UCSD-AML1 (cell line): ENCODE measurements around the gene CHRND.

ENCODE experiments used
- DNase-seq: peaks from one replicate; lab custom pipeline; 2025; ENCODE audit not compliant: unreplicated experiment; lab: John Stamatoyannopoulos, UW

Gene CHRND

GRCh38 chr2:232502911-232503808 lies 22.8 kb upstream of the CHRND start:
- DNase-seq: no peak

GRCh38 chr2:232503809-232504323 lies 22.1 kb upstream of the CHRND start:
- no peak for DNase-seq

- no peak for DNase-seq
These were observed 21.5 kb upstream of the CHRND start for GRCh38 chr2:232504438-232504837.

GRCh38 chr2:232505856-232506255 lies 20.1 kb upstream of the CHRND start:
- no peak for DNase-seq

GRCh38 chr2:232506709-232507108 lies 19.3 kb upstream of the CHRND start:
- no peak for DNase-seq

DNA sequence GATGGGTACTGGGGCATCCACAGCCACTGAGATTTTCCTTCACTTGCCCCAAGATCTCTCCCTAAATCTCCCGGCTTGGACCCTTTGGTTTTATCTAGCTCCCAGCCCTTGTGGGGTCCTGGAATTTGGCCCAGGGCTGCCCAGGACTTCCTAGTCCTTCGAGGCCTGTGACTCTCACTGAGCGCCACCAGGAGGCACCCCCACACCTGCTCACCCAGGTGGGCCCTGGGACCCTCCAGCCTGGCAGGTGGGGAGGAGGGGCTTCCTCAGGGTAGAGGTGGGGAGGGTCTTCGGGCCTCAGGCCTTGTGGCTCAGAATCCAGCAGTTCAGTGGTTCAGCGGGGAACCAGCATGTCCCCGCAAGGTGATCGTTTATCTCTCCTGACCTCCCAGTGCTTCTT lies 17.7 kb upstream of the CHRND start:
- DNase-seq: no peak

- no peak for DNase-seq
These were observed 14.5 kb upstream of the CHRND start for GRCh38 chr2:232511336-232511890.

DNA sequence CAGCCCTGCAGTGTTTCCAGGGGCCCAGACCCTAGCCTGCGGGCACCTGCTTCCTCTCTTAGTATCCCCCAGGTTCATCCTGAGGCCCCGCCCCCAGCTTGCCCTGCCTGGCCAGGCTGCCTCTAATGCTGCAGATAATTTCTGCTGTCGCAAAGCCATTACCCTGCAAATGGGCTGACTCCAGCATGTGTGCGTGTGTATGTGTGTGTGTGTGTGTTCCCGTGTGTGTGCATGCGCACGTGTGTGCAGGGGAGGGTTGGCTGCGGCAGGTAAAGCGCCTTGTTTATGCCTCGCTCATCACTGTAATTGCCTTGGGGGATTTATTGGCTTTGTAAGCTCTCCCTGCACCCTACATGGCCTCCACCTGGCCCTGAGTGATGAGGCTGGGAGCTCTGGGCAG lies 13.4 kb upstream of the CHRND start:
- DNase-seq: no peak

GRCh38 chr2:232513353-232513752 lies 12.6 kb upstream of the CHRND start:
- no peak for DNase-seq

DNA sequence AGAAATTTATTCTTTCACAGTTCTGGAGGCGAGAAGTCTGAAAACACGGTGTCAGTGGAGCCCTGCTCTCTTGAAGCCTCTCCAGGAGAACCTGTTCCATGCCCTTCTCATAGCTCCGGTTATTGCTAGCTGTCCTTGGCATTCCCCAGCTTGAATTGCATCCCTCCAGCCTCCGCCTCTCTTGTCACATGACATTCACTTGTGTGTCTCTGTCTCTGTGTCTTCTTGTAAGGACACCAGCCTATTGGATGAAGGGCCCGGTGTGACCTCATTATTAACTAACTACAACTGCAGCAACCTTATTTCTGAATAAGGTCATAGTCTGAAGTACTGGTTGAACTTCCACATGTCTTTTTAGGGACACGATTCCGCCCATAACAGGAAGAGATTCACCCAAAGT lies 10.3 kb upstream of the CHRND start:
- DNase-seq: no peak

- DNase-seq: no peak
These were observed 9.4 kb upstream of the CHRND start for GRCh38 chr2:232516551-232516950.

- no peak for DNase-seq
These were observed 7.1 kb upstream of the CHRND start for GRCh38 chr2:232518844-232519243.

GRCh38 chr2:232519581-232520438 lies 6.2 kb upstream of the CHRND start, which contains the start of gene PRSS56:
TSS of gene PRSS56 (plus strand) at chr2:232520388. CDS start at chr2:232520599, 211 bp downstream.
- no peak for DNase-seq

GRCh38 chr2:232520489-232520888 lies 5.5 kb upstream of the CHRND start:
- DNase-seq: no peak

DNA sequence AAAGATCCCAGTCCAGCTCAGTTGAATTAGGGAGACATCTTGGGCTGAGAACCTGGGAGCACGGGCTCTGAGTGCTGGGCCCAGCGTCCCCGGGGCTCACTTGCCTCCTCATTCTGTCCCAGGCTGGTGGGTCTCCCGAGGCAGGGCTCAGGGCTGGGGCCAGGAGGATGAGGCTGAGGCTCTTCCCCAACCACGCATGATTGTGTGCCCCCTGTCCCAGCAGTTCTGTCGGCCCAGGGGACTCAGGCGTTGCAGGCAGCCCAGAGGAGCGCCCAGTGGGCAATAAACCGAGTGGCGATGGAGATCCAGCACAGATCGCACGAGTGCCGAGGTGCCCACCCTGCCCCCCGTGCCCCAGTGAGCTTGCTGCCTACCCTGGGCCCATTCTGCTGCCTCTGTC lies 4.9 kb upstream of the CHRND start:
- DNase-seq: no peak

DNA sequence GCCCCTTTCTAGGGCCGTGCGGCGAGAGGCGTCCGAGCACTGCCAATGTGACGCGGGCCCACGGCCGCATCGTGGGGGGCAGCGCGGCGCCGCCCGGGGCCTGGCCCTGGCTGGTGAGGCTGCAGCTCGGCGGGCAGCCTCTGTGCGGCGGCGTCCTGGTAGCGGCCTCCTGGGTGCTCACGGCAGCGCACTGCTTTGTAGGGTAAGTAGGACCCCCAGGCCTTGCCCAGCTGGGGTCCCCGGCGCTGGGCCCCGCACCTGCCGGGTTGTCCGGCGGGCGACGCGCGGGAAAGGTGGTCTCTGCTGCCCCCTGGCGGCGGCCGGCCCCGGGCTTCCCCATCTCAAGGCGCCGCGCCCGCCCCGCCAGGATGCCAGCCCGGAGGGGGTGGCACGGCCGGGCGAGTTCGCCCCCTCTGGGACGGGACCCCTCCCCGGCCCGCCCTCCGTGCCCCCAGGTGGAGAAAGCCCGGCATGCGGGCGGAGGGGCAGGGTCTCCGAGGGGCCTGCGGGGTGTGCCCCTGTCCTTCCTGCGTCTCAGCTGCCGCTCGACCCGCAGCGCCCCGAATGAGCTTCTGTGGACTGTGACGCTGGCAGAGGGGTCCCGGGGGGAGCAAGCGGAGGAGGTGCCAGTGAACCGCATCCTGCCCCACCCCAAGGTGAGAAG lies 3.9 kb upstream of the CHRND start:
- peak; percentile 50 for DNase-seq

DNA sequence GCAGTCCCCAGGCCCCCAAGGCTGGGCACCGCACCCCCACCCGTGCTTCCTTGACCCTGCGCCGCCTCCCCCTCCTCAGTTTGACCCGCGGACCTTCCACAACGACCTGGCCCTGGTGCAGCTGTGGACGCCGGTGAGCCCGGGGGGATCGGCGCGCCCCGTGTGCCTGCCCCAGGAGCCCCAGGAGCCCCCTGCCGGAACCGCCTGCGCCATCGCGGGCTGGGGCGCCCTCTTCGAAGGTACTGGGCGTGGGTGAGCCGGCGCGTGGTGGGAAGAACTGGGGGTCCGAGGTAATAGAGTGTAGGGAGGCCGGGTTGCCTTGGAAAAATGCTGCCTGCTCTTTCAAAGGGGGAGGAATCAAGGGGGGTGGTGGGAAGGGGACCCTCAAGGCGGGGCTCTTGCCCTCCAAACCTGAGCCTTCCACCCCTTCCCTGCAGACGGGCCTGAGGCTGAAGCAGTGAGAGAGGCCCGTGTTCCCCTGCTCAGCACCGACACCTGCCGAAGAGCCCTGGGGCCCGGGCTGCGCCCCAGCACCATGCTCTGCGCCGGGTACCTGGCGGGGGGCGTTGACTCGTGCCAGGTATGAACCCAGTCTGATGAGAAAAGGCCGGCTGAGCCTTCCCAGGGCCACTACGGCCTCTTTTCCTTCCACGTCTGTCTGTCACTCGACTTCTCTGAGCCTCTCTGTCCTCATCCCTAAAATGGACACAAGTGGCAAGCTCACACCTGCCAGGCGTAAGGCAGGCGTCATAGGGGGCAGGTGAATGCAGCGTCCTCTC lies 3.1 kb upstream of the CHRND start:
- no peak for DNase-seq

- no peak for DNase-seq
These were observed 2.6 kb upstream of the CHRND start for GRCh38 chr2:232523402-232523681.

- peak; percentile 52 for DNase-seq
These were observed 2.0 kb upstream of the CHRND start for GRCh38 chr2:232523682-232524597.
